HEK293 (cell line): ENCODE measurements around the gene CD96.

Experiments used
- CTCF ChIA-PET: fragments of 350-600 bp; formaldehyde crosslinking; extraction: SDS; loops from one replicate; lab custom pipeline; 2021; ENCODE audit warnings: antibody characterized with exemption; lab: Yijun Ruan, JAX
- POLR2A ChIA-PET: fragments of 300-600 bp; formaldehyde crosslinking; extraction: SDS; loops from one replicate; lab custom pipeline; 2020; ENCODE audit warnings: antibody characterized with exemption, inconsistent platforms; lab: Yijun Ruan, JAX
- H3K27ac ChIP-seq: fragments of 200-500 bp; sonication (Bioruptor generic); 2 replicates; pipeline ENCODE4 v1.5.1; 2014; ENCODE audit warnings: low read depth, low read length, control low read depth, inconsistent platforms; ENCODE audit errors: extremely low read depth
- H3K36me3 ChIP-seq, 2 experiments: fragments of 200-500 bp in 1 of 2; sonication (Bioruptor generic) in 1 of 2; 1 replicate in 1 of 2; 2 replicates in 1 of 2; pipeline ENCODE4 v1.5.1; 2014 to 2017; ENCODE audit warnings: inconsistent platforms in 2 of 2, low read length in 2 of 2; ENCODE audit not compliant: control insufficient read depth in 2 of 2, insufficient read depth in 1 of 2
- H3K4me1 ChIP-seq: fragments of 200-500 bp; sonication (Bioruptor generic); 2 replicates; pipeline ENCODE4 v1.5.1; 2014; ENCODE audit warnings: mild to moderate bottlenecking, low read length, inconsistent platforms; ENCODE audit not compliant: control insufficient read depth, insufficient read depth
- H3K4me3 ChIP-seq: 2 replicates; pipeline ENCODE4 v1.5.1; 2011; ENCODE audit warnings: low read depth, mild to moderate bottlenecking, control low read depth, low read length, moderate library complexity
- H3K9me3 ChIP-seq: fragments of 200-500 bp; sonication (Bioruptor generic); 2 replicates; pipeline ENCODE4 v1.5.1; 2014; ENCODE audit warnings: low read depth, low read length, inconsistent platforms; ENCODE audit not compliant: control insufficient read depth, insufficient read depth
- FEZF1 ChIP-seq: fragments of 450-650 bp; formaldehyde crosslinking; IDR thresholded peaks from 2 replicates; pipeline ENCODE4 v1.5.1; 2016; ENCODE audit warnings: missing biosample characterization, missing genetic modification characterization
- SCRT1 ChIP-seq: fragments of 450-650 bp; formaldehyde crosslinking; IDR thresholded peaks from 2 replicates; pipeline ENCODE4 v1.5.1; 2016; ENCODE audit warnings: missing biosample characterization, missing genetic modification characterization, borderline replicate concordance
- SP3 ChIP-seq: fragments of 450-650 bp; formaldehyde crosslinking; IDR thresholded peaks from 2 replicates; pipeline ENCODE4 v1.5.1; 2016; ENCODE audit warnings: missing biosample characterization, missing genetic modification characterization
- SP7 ChIP-seq: fragments of 450-650 bp; formaldehyde crosslinking; IDR thresholded peaks from 2 replicates; pipeline ENCODE4 v1.5.1; 2016; ENCODE audit warnings: missing biosample characterization, missing genetic modification characterization
- ZBTB17 ChIP-seq: fragments of 450-650 bp; formaldehyde crosslinking; IDR thresholded peaks from 2 replicates; pipeline ENCODE4 v1.5.1; 2016; ENCODE audit warnings: missing biosample characterization, missing genetic modification characterization
- ZFP41 ChIP-seq: fragments of 450-650 bp; formaldehyde crosslinking; IDR thresholded peaks from 2 replicates; pipeline ENCODE4 v1.5.1; 2016; ENCODE audit warnings: missing biosample characterization, missing genetic modification characterization, borderline replicate concordance
- ZNF10 ChIP-seq: fragments of 450-650 bp; formaldehyde crosslinking; IDR thresholded peaks from 2 replicates; pipeline ENCODE4 v1.5.1; 2017; ENCODE audit warnings: missing biosample characterization, missing genetic modification characterization
- ZNF175 ChIP-seq: fragments of 450-650 bp; formaldehyde crosslinking; IDR thresholded peaks from 2 replicates; pipeline ENCODE4 v1.5.1; 2016; ENCODE audit warnings: missing biosample characterization, missing genetic modification characterization
- ZNF24 ChIP-seq: fragments of 450-650 bp; formaldehyde crosslinking; IDR thresholded peaks from 2 replicates; pipeline ENCODE4 v1.5.1; 2016; ENCODE audit warnings: missing biosample characterization, missing genetic modification characterization
- ZNF311 ChIP-seq: fragments of 450-650 bp; formaldehyde crosslinking; IDR thresholded peaks from 2 replicates; pipeline ENCODE4 v1.5.1; 2017; ENCODE audit warnings: missing biosample characterization, missing genetic modification characterization, borderline replicate concordance
- ZNF335 ChIP-seq: fragments of 450-650 bp; formaldehyde crosslinking; conservative IDR thresholded peaks from 2 replicates; pipeline ENCODE4 v1.5.1; 2016; ENCODE audit warnings: missing biosample characterization, missing genetic modification characterization
- ZNF366 ChIP-seq: fragments of 450-650 bp; formaldehyde crosslinking; conservative IDR thresholded peaks from 2 replicates; pipeline ENCODE4 v1.5.1; 2016; ENCODE audit warnings: missing biosample characterization, missing genetic modification characterization
- ZNF48 ChIP-seq: fragments of 450-650 bp; formaldehyde crosslinking; IDR thresholded peaks from 2 replicates; pipeline ENCODE4 v1.5.1; 2016; ENCODE audit warnings: missing biosample characterization, missing genetic modification characterization
- ZNF529 ChIP-seq: fragments of 450-650 bp; formaldehyde crosslinking; IDR thresholded peaks from 2 replicates; pipeline ENCODE4 v1.5.1; 2017; ENCODE audit warnings: missing genetic modification characterization, missing biosample characterization; ENCODE audit not compliant: insufficient replicate concordance
- ZNF544 ChIP-seq: fragments of 450-650 bp; formaldehyde crosslinking; IDR thresholded peaks from 2 replicates; pipeline ENCODE4 v1.5.0; 2017; ENCODE audit warnings: missing biosample characterization, missing genetic modification characterization
- ZNF600 ChIP-seq: fragments of 450-650 bp; formaldehyde crosslinking; IDR thresholded peaks from 2 replicates; pipeline ENCODE4 v1.5.1; 2016; ENCODE audit warnings: missing biosample characterization, missing genetic modification characterization
- ZNF621 ChIP-seq: fragments of 450-650 bp; formaldehyde crosslinking; IDR thresholded peaks from 2 replicates; pipeline ENCODE4 v1.5.1; 2017; ENCODE audit warnings: missing biosample characterization, missing genetic modification characterization
- ZNF677 ChIP-seq: fragments of 450-650 bp; IDR thresholded peaks from 2 replicates; pipeline ENCODE4 v1.5.0; 2018; ENCODE audit warnings: missing biosample characterization, mild to moderate bottlenecking, missing genetic modification characterization, moderate library complexity
- ZNF830 ChIP-seq: fragments of 450-650 bp; IDR thresholded peaks from 2 replicates; pipeline ENCODE4 v1.5.0; 2018; ENCODE audit warnings: missing biosample characterization, missing genetic modification characterization, low read depth, mild to moderate bottlenecking, moderate library complexity
- ZNF837 ChIP-seq: fragments of 450-650 bp; formaldehyde crosslinking; IDR thresholded peaks from 2 replicates; pipeline ENCODE4 v1.5.1; 2016; ENCODE audit warnings: missing biosample characterization, missing genetic modification characterization
- TF ChIP-seq, protein P1 (sequence below): fragments of 450-650 bp; formaldehyde crosslinking; IDR thresholded peaks from 2 replicates; pipeline ENCODE4 v1.5.1; 2017; ENCODE audit warnings: missing biosample characterization, missing genetic modification characterization
- TF ChIP-seq, protein P2 (sequence below): fragments of 450-650 bp; formaldehyde crosslinking; IDR thresholded peaks from 2 replicates; pipeline ENCODE4 v1.5.1; 2017; ENCODE audit warnings: missing biosample characterization, mild to moderate bottlenecking, missing genetic modification characterization, moderate library complexity
- TF ChIP-seq, protein P3 (sequence below): fragments of 450-650 bp; formaldehyde crosslinking; IDR thresholded peaks from 2 replicates; pipeline ENCODE4 v1.5.1; 2016; ENCODE audit warnings: missing biosample characterization, missing genetic modification characterization

CD96 gene

DNA sequence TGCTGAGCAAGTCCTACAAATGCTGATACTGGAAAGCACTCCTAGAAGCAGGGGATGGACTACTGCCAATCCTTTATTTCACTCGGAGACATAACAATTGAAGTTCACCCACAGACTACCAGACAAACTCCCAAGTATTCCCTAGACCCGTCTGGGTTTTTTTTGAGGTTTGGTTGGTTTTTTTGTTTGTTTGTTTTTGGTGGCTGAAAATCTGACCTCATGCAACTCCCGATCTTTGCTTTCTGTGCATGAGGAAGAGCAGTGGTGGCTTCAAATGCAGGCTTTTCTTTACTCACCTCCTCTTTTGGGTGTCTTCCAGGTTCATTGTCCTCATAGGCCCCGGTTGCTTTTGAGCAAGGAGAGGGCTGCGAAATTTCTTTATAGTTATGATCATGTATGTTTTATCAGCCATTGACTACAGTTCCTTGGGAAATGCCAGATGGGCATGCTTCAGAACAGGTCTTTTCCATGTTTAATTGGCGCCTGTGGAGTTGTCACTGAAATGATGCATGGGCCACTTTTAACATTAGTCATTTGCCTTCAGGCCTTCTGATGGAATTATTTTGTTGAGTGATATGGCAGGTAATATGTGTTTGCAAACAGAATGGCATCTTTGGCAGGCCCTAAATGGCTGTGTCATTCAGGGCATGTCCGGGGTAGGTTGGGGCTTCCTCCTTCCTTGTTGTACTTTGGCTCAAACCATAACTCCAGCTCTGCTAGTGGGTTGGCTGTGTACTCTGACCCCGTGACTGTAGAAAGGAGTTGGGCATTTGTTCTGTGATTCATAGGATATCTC, 134.4 kb downstream of the CD96 start:
- H3K4me3 ChIP-seq, result peak overlapping the region; percentile 59
- CTCF ChIA-PET, result interaction anchor here (0.9 to 1.6 kb wide), 3 partner anchors 12 to 40 kb away, joined by 3 to 8 read pairs (median 3); no protein-coding TSS in a partner anchor
- H3K27ac ChIP-seq, result peak overlapping the region; percentile 20
- no peaks in the 10 kb centered on the region for H3K36me3 ChIP-seq
- POLR2A ChIA-PET, result interaction anchor here (1.1 kb wide), 1 partner anchor 19 kb away, joined by 3 read pairs; no protein-coding TSS in a partner anchor
- H3K9me3 ChIP-seq, result no peaks in the 10 kb centered on the region
- TF ChIP-seq ZNF544 (tag by site-specific recombination) (no peak), SP3 (tag by site-specific recombination) (0 out of 2 replicates have a peak, but pooled peaks have one; percentile 15), FEZF1 (tag by site-specific recombination) (peak; percentile 51; the same call in 1 of the 2 replicates), ZBTB17 (tag by site-specific recombination) (peak; percentile 57), ZFP41 (no peak), ZNF600 (peak; percentile 58), ZNF335 (tag by site-specific recombination) (peak; percentile 54; the same call in 1 of the 2 replicates), SP7 (tag by site-specific recombination) (peak; percentile 34; the same call in 1 of the 2 replicates), ZNF175 (tag by site-specific recombination) (no peak), ZNF311 (tag by site-specific recombination) (no peak), ZNF366 (tag by site-specific recombination) (0 out of 2 replicates have a peak, but pooled peaks have one; percentile 12), ZNF837 (no peak), ZNF621 (no peak), ZNF529 (no peak)
- TF ChIP-seq, protein P1, sequence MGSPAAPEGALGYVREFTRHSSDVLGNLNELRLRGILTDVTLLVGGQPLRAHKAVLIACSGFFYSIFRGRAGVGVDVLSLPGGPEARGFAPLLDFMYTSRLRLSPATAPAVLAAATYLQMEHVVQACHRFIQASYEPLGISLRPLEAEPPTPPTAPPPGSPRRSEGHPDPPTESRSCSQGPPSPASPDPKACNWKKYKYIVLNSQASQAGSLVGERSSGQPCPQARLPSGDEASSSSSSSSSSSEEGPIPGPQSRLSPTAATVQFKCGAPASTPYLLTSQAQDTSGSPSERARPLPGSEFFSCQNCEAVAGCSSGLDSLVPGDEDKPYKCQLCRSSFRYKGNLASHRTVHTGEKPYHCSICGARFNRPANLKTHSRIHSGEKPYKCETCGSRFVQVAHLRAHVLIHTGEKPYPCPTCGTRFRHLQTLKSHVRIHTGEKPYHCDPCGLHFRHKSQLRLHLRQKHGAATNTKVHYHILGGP (tag by site-specific recombination), result peak; percentile 96
- TF ChIP-seq, protein P2, sequence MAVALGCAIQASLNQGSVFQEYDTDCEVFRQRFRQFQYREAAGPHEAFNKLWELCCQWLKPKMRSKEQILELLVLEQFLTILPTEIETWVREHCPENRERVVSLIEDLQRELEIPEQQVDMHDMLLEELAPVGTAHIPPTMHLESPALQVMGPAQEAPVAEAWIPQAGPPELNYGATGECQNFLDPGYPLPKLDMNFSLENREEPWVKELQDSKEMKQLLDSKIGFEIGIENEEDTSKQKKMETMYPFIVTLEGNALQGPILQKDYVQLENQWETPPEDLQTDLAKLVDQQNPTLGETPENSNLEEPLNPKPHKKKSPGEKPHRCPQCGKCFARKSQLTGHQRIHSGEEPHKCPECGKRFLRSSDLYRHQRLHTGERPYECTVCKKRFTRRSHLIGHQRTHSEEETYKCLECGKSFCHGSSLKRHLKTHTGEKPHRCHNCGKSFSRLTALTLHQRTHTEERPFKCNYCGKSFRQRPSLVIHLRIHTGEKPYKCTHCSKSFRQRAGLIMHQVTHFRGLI (tag by site-specific recombination), result 0 out of 2 replicates have a peak, but pooled peaks have one; percentile 11
- TF ChIP-seq, protein P3, sequence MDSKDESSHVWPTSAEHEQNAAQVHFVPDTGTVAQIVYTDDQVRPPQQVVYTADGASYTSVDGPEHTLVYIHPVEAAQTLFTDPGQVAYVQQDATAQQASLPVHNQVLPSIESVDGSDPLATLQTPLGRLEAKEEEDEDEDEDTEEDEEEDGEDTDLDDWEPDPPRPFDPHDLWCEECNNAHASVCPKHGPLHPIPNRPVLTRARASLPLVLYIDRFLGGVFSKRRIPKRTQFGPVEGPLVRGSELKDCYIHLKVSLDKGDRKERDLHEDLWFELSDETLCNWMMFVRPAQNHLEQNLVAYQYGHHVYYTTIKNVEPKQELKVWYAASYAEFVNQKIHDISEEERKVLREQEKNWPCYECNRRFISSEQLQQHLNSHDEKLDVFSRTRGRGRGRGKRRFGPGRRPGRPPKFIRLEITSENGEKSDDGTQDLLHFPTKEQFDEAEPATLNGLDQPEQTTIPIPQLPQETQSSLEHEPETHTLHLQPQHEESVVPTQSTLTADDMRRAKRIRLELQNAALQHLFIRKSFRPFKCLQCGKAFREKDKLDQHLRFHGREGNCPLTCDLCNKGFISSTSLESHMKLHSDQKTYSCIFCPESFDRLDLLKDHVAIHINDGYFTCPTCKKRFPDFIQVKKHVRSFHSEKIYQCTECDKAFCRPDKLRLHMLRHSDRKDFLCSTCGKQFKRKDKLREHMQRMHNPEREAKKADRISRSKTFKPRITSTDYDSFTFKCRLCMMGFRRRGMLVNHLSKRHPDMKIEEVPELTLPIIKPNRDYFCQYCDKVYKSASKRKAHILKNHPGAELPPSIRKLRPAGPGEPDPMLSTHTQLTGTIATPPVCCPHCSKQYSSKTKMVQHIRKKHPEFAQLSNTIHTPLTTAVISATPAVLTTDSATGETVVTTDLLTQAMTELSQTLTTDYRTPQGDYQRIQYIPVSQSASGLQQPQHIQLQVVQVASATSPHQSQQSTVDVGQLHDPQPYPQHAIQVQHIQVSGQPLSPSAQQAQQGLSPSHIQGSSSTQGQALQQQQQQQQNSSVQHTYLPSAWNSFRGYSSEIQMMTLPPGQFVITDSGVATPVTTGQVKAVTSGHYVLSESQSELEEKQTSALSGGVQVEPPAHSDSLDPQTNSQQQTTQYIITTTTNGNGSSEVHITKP, result peak; percentile 81
- H3K4me1 ChIP-seq, result peaks cover 10% of the 10 kb centered on the region

DNA sequence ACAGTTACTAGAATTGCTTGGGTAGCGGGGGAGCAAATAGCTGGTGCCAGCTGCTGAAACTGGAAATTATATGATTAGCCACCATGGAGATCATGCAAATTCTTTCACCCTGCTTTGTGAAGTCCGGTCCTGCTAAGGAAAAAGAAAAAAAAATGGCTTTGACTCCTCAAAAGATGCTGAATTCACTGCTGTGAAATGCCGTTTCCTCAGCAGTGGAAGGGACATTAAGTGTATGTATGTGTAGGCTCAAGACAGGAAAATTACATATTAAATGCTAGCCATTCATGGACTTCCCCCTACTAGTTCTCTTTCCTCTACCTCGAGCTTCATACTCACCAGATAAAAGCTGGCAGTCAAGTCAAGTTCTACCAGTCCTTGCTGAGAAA, 135.0 kb downstream of the CD96 start:
- Histone ChIP-seq H3K27ac (peak overlapping the region; percentile 20; the same call in 1 of the 2 replicates), H3K4me3 (no peak overlapping the region), H3K36me3 (no peaks in the 10 kb centered on the region), H3K9me3 (no peaks in the 10 kb centered on the region), H3K4me1 (peaks cover 14% of the 10 kb centered on the region)
- ChIA-PET CTCF (interaction anchor here (0.9 to 1.6 kb wide), 3 partner anchors 11 to 40 kb away, joined by 3 to 8 read pairs (median 3); no protein-coding TSS in a partner anchor), POLR2A (interaction anchor here (1.1 kb wide), 1 partner anchor 19 kb away, joined by 3 read pairs; no protein-coding TSS in a partner anchor)
- peak; percentile 72 for TF ChIP-seq ZNF10 (tag by site-specific recombination)
- TF ChIP-seq ZNF677, result no peak
- no peak for TF ChIP-seq ZNF24 (tag by site-specific recombination)
- TF ChIP-seq ZNF48, result no peak
- no peak for TF ChIP-seq ZNF830 (tag by site-specific recombination)
- no peak for TF ChIP-seq SCRT1 (tag by site-specific recombination)
- TF ChIP-seq, all 188 proteins: peak for 1
